AG20443 (cell line): ENCODE data around the gene EDN3.
"Not testable (repeated sequence)": the region's sequence is repeated elsewhere in the genome, so short reads cannot be mapped to it uniquely, and the experiment has no call there.

ENCODE experiments used
- DNase-seq: peaks from one replicate; pipeline ENCODE4 v3.0.0; 2012; ENCODE audit warnings: low spot score, mixed read lengths

EDN3 gene

DNA sequence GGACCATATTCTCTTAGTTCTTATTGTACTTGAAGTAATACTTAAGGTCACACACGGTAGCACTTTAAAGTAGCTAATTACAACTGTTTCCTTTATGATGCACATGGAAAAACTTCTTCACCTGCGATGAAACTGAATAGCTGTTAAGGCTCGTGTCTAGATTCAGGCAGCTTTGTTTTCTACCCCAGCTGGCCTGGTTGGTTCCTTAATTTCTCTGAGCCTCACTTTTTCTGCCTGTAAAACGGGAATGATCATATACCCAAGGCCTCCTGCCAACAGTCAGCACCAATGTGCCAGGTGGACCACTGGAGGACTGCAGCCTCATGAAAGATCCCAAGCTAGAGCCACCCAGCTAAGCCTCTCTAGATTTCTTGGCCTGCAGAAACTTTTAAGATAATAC lies 35.0 kb downstream of the EDN3 start:
- DNase-seq = no peak

DNA sequence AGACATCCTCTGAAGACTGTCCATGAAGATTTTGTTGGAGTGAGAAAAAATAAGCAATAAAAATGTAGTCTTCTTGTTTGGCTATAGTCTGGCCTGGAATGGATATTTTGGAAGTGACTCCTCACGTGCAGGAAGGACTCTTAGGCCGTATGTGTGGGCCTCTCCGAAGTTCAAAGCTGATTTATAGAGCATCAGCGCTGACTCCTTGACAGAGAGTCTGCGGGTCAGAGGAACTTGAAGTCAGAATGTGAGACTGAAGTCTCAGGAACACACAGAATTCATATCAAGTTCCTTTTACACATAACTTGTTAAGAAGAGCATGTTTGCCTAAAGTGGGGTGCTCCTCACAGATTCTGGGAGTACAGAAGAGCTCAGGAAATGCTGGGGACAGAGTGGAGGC lies 36.1 kb downstream of the EDN3 start:
- no peak for DNase-seq

DNA sequence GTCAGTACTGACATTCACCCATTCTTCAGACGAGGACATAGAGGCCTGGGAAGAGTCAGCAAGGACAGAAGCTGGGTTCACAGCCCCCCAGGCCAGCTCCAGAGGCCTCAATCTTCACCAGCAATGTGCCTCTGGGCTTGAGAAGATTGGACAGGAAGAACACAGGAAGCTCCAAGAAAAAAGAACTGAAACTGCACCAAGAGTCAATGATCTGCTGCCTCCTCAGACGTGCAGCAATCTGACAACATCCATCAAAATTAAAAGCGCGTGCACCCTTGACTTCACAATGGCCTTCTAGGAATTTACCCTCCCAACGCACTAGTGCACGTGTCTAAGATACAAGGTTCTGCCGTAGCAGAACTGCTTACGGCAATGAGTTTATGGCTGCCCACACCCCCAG lies 38.0 kb downstream of the EDN3 start:
- DNase-seq = not testable (repeated sequence)

DNA sequence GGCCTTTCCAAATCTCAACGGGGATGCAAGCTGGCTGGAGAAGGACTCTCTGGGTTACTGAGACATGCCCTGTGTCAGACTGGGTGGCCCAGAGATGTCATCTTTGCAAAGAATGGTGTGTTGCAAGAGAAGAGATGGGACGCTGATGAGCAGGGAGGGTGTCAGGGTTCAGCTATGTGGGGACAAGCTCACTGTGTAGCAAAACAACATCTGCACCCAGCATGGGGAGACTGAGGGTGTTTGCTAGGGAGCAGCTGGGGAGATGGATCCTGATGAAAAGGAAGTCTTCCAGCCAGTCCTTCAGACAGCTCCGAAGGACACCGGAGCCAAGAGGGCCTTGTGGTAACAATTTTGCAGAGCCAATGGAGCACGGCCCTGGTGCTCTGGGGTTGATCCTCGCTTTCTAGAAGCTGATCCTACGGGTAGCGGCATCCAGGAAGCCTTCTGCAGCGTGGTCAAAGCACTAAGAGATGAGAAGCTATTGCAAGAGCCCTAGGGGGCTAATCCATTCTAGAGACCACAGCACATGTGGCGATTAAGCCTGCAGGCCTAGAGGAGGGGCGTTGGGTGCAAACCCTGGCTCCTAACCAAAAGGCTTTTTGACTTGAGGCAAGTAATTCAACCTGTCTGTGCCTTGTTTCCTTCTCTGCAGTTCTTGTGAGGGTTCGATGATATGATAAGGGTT lies 39.9 kb downstream of the EDN3 start:
- DNase-seq = no peak

DNA sequence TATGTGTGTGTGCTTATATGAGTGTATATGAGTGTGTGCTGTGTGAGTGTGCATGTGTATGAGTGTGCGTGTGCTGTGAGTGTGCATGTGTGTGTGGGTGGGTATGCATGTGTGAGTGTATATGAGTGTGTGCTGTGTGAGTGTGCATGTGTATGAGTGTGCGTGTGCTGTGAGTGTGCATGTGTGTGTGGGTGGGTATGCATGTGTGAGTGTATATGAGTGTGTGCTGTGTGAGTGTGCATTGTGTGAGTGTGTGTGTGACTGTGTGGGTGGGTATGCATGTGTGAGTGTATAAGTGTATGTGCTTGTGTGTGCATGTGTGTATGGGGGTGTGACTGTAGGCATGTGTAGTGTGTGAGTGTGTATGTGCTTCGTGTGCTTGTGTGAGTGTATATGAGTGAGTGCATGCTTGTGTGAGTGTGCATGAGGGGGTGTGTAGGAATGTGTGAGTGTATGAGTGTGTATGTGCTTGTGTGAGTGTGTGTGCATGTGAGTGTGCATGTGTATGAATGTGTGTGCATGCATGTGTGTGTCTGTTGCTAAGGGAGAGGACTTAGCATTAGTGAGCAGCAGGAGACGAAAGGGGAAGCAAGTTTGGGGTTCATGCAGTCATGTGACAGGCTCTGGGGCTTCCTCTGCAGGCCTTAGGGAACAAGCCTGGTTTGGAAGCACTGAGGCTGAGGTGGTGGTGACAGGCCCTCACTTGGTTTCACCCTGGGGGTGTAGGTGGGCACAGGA lies 41.0 kb downstream of the EDN3 start:
- not testable (repeated sequence) for DNase-seq

DNA sequence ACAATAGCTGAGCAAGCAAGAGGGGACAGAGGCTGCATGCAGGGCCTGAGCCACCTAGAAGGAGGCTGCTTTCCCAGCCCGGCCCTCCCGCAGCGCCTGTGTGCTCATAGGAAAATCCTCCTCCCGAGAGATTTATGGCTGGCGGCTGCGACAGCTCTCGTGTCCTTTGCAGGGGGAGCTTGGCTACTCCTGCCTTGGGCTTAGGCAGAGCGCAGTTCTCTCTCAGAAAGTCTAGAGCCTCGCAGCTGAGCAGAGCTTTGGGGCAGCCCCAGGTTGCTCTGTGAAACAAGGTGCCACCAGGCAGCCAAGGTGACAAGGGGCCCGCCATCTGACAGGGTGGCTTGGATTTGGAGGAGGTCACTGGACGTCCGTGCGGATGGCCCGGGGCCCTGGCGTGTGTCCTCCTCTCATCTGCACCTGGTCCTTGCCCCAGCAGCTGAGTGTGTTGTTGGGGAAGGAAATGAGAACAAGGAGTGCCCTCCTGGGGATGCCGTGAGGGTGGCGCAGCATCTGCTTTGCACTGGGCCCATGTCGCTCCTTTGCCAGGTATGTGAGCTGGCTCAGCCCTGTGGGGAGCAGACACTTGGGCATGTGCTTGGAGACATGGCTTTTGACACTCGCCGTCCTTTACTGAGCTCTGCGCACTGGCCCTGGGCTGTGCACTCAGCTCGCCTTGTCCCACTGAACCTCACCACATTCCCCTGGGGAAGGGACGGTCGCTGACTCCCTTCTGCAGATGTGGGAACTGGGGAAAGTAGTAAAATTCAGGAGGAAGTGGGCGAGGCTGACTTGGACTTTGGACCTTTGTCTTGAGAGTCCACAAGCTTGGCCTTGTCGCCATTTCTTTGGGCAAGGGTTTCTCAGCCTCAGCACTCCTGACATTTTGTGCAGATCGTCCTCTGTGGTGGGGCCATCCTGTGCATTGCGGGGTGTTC lies 41.9 kb downstream of the EDN3 start:
- no peak for DNase-seq

DNA sequence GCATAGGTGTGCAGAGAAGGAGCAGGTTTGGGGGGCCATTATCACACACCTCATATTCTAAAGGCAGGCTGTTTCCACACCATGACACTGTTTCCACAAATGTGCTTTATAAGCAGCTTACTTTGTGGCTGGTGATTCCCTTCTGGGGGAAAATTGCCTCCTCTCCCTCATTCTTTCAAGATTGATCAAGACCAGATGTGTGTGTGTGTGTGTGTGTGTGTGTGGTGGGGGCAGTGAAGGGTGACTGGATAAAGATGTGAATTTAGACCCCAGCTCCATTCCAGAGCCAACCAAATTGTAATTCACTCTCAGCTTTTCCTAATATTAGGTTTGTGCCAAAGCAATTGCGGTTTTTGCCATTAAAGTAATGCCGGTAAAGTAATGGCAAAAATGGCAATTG lies 45.6 kb downstream of the EDN3 start:
- no peak for DNase-seq

DNA sequence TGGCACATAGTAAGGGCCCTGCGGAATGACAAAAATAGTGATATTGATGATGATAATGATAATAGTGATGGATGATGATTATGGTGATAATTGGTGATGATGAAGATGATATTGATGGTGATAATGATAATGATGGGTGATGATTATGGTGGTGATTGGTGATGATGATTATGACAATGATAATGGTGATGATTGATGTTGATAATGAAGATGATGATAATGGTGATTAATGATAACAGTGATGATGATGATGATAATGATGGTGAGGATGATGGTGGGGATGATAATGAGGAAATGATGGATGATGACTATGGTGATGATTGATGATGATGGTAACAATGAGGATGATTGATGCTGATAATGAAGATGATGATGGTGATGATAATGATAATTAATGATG lies 48.9 kb downstream of the EDN3 start:
- no peak for DNase-seq

DNA sequence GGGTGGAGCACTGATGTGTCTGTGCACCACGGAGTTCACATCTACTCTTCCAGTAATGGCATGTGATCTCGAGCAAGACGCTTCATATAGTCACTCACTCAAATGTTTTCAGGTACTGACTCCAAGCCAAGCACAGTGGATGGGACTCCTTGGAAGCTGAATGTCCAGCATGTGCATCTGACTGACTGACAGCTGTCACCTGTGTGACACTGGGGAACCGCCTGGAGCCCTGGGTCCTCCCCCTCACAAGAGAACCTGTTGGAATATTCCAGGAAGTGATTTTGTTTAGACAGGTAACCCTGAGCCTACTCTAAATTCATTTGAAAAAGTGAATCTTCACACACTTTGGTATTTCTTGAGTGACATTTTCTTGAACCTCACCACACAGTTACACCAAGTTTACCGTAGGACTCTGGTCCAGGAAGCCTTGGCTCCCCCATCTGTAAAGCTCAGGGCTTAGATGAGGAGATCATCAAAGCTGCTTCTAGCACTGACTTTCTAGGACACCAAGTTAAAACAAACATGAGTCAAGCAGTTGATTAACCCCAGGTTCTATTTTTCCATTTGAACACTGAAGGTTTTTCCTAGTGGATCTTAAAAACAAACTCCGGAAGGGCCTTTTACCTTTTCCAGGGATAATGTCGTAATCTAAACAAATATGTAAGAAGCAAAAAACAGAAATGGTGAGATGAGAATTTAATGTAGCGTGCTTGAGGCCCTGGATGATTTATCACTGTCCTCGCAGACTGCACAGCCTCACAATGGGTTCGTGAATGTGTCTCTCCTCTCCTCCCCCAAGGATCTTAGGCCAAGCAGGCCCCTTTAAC lies 50.1 kb downstream of the EDN3 start:
- no peak for DNase-seq

DNA sequence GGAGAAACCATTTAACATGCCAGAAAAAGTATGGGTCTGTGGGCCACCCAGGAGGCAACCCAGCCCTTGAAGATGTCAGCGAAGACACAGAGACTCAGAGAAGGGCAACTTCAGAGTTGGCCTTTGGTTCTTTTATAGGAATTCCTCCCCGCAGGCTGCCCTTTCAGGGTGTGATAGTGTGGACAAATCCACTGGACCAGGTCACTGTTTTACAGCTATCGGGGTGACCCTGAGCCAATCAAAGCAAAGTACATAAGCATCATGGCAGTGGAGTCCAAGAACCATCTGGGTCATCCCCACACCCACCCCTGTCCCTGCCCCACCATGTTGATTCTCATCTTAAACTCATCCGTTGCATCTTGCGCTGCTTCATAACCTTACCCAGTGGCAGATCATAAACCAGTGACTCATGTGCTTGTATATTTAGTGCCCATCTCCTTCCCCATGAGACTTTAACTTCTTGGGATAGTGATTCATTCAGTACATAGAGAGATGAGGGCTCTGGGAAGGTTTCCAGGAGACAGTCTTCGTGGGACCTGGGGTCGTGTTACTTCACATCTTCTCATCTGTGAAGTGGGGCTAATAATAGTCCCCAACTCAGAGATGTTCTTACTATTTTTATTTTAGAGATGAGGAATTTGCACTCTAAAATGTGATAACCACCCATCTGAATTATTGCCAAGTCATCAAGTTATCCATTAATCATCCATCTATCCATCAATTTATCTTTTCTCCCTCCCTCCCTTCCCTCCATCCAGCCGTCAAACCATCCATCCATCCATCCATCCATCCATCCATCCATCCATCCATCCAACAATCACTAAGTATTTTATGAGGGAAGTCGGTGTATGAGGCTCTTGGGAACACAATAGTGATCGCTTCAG lies 51.0 kb downstream of the EDN3 start:
- no peak for DNase-seq

DNA sequence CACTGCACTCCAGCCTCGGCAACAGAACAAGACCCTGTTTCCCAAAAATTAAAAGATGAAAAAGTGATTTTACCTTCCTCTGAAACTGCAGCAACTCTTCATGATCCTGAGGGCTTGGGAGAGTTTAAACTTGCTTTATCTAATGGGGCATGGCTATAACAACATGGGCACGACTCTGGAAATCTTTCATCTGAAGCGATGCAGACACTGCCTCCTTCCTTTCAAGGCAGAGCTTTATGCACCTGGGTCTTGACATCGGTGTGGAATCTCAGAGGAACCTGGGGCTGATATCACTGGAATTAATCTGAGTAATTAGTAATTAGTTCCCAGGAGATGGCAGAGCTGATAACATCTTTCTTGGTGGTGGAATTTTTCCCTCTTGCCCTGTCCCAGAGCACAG lies 52.1 kb downstream of the EDN3 start:
- no peak for DNase-seq

DNA sequence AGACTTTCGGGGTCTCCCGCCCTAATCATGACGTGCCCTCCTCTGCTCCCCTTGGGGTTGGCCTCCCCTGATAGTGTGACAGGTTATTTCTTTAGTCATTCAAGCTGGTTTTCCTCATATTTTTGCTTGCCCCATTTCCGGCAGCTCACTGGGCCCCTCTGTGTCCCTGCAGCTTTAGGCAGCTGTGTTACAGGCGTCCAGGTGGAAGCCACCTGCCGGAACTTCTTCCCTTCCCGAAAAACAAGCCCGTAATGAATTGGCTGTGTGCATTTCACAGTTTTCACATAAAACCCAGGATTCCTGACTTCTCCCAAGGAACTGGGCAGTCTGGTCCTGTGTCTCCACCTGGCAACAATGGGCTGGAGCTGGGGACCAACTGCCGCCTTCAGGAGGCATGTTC lies 52.6 kb downstream of the EDN3 start:
- DNase-seq = no peak

DNA sequence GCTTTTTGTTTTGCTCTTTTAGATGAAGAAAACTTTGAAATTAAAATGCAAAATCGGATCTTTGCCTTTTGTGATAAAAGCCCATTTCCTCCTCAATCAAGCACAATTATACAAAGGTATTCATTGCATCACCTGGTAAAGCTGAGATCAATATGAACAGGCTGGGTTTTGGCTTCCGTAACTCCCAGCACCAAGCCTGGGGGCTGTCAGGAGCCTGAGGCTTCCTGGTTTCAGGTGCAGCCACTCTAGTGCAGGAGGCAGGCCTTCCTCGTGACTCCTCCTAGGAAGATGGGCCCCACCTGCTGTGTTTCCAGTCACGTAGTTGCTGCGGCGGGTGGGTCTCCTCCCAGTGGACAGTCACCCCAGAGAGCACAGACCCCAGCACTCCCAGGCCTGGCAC lies 54.0 kb downstream of the EDN3 start:
- no peak for DNase-seq

DNA sequence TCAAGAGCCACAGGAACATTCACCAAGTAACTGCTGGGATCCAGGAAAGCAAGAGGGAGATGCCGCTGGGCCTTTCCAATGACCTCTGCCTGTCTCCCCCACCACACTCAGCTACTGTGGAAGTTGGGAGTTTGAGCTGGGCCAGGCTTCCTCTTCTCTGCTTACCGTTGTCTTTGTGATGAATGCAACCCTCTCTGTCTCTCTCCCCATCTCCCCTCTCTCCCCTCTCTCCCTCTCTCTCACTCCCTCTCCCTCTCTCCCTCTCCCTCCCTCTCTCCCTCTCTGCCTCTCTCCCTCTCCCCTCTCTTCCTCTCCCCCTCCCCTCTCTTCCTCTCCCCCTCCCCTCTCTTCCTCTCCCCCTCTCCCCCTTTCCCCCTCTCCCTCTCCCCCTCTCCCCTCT lies 54.8 kb downstream of the EDN3 start:
- DNase-seq = no peak

DNA sequence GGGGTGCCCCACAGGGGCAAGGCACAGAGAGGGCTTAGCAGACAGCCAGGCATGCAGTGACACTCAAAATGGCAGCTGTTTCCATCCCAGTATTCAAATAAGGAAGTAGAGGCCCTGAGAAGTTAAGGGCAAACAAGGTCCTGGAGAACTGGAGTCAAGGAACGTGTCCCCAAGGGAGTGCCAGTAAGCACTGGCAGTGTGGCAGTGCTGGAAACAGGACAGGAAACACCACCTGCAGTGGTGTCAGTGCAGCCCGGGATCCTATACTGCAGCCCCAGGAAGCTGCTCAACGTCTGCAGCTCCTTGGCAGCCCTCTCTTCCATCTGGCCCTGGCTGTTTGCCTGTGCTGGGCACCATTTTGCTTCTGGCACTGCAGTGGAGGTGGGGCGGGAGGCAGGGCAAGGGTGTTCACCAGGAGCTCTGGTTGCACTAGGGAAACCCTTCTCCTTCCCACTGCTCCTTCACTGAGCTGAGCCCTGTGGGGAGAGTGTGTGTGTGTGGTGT lies 56.3 kb downstream of the EDN3 start:
- DNase-seq = no peak

DNA sequence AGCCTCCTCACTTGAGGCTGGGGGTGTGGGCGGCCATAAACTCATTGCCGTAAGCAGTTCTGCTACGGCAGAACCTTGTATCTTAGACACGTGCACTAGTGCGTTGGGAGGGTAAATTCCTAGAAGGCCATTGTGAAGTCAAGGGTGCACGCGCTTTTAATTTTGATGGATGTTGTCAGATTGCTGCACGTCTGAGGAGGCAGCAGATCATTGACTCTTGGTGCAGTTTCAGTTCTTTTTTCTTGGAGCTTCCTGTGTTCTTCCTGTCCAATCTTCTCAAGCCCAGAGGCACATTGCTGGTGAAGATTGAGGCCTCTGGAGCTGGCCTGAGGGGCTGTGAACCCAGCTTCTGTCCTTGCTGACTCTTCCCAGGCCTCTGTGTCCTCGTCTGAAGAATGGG lies 58.4 kb downstream of the EDN3 start:
- not testable (repeated sequence) for DNase-seq

DNA sequence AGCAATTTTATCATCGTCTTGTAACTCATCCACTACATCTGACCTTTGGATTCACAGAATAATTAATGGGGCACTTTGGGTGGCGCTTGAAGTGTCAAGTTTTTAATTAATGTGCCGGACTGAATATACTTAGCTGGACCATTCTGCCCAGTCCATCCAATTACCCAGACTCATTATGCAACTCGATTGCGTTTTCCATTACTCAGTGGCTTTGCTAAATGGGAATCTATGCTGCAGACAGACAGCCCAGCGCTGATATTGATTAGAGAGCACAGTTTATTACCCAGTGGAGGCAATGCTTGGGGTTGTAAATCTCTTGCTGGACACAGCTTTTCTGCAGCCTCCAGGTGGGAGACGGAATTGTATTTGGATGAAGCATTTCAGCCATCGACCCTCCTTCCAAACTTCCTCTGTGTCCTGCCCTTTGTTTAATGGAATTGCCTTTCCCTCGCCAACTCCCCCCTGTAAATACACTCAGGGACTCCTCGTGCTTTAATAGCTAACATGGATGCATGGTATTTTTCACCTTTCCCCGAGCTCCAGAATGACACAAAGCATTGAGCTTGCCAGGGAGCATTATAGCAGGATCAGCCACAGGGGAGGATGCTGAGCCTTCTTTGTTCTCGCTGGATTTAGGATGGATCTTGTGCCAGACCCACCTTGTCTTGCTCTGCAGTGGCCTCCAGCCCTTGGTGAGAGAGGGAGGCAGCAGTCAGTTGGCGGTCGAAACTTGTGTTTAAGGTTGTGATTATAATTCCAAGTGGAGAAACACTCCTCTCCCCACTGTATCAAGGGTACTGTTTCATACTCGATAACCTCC lies 59.7 kb downstream of the EDN3 start:
- DNase-seq = no peak

DNA sequence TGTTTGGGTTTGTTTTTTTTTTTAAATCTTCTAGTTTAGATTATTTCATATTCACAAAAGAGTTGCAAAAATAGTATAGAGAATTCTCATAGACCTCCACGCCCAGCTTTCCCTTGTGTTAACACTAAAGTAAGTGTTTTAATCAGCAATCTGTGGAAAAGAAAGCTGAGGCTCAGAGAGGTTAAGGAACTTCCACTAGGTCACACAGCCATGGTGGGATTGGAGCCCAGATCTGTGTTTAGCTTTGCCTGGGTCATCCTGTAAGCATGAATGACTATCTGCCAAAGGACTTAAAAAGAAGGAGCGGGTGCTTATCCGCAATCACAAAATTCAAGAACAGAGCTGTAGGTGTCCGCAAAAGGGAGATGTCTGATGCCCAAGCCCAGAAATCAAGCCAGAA lies 60.5 kb downstream of the EDN3 start:
- DNase-seq = no peak

DNA sequence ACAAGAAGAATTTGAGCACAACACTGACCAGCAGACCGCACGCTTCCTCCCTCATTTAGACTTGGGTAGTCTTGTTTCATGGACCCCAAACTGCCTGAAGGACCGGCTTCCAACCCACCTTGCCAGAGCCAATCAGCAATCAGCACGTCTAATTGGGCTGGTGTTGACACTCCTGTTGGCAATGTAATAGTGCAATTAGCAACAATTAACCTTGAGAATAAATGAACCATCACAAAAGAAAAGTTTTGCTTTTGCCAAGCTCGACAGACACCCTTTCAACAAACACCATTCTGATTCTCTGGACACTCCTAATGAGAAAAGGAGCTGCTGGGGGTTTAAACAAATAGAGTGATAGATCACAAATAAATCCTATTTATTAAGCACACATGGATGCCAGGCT lies 61.0 kb downstream of the EDN3 start:
- no peak for DNase-seq

DNA sequence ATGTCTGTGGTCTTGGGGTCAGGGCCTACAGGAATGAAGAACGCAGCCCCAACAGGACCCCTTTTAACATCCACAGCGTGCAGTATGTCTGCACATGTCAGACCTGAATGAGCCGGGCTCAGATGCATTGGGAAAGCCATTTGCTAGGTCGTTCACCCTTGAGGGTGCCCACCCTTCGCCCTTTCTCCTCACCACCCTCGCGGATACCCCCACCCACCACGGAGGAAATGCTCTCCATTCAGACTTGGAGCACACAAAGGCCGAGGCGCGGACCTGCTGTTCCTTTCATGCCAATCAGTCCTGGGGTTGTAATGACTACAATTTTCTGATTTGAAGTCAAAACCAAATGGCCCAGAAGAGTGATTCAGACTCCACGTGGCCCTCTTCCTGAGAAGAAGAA lies 62.7 kb downstream of the EDN3 start:
- DNase-seq = no peak
